Neural progenitor cell (in vitro differentiated cells): Measurements from ENCODE around the gene IPO13. TPM values are rescaled to one million over a fixed set of nuclear protein-coding genes. Genes with fewer than 3 reads are reported as not detected.
A peak's percentile ranks its signal among the peaks of the same experiment; 100 is the strongest.

ENCODE experiments used
- DNase-seq: peaks from one replicate; pipeline ENCODE4 v3.0.0-alpha.2; 2016; ENCODE audit warnings: low spot score
- H2AFZ ChIP-seq: fragments of 200-600 bp; sonication (generic); replicated peaks from 2 replicates; pipeline ENCODE4 v1.6.1; 2016; ENCODE audit warnings: antibody characterized with exemption
- H3F3A ChIP-seq: fragments of 200-600 bp; sonication (generic); 2 replicates; pipeline ENCODE4 v1.6.1; 2016; ENCODE audit warnings: antibody characterized with exemption, low read depth
- H3K27ac ChIP-seq: fragments of 200-600 bp; sonication (generic); 2 replicates; pipeline ENCODE4 v1.5.1; 2016; ENCODE audit warnings: mild to moderate bottlenecking
- H3K27me3 ChIP-seq: fragments of 200-600 bp; sonication (generic); 2 replicates; pipeline ENCODE4 v1.6.1; 2016; ENCODE audit warnings: mild to moderate bottlenecking, moderate library complexity
- H3K36me3 ChIP-seq: fragments of 200-600 bp; sonication (generic); 2 replicates; pipeline ENCODE4 v1.5.1; 2016
- H3K4me1 ChIP-seq: fragments of 200-600 bp; sonication (generic); 2 replicates; pipeline ENCODE4 v1.6.1; 2016; ENCODE audit warnings: mixed run types
- H3K4me2 ChIP-seq: fragments of 200-600 bp; sonication (generic); 2 replicates; pipeline ENCODE4 v1.6.1; 2016
- H3K4me3 ChIP-seq: fragments of 200-600 bp; sonication (generic); 2 replicates; pipeline ENCODE4 v1.5.1; 2016
- H3K79me2 ChIP-seq: fragments of 200-600 bp; sonication (generic); 2 replicates; pipeline ENCODE4 v1.6.1; 2016; ENCODE audit warnings: low read depth
- H3K9ac ChIP-seq: fragments of 200-600 bp; sonication (generic); 2 replicates; pipeline ENCODE4 v1.6.1; 2016
- H3K9me3 ChIP-seq: fragments of 200-600 bp; sonication (generic); 2 replicates; pipeline ENCODE4 v1.5.1; 2016; ENCODE audit warnings: low read depth
- H4K20me1 ChIP-seq: fragments of 200-600 bp; sonication (generic); 2 replicates; pipeline ENCODE4 v1.6.1; 2016; ENCODE audit warnings: low read depth
- H3K27ac Mint-ChIP-seq: 3 replicates; pipeline ENCODE4 v1.8.0; 2021; ENCODE audit warnings: mixed read lengths
- H3K27me3 Mint-ChIP-seq: 2 replicates; pipeline ENCODE4 v1.8.0; 2022; ENCODE audit warnings: low read depth, mild to moderate bottlenecking, inconsistent platforms, moderate library complexity, mixed read lengths; ENCODE audit not compliant: insufficient read depth
- H3K36me3 Mint-ChIP-seq: 3 replicates; pipeline ENCODE4 v1.8.0; 2021; ENCODE audit warnings: mixed read lengths
- H3K4me1 Mint-ChIP-seq: 3 replicates; pipeline ENCODE4 v1.8.0; 2021; ENCODE audit warnings: mixed read lengths
- H3K4me3 Mint-ChIP-seq: 3 replicates; pipeline ENCODE4 v1.8.0; 2021; ENCODE audit warnings: mild to moderate bottlenecking, moderate library complexity, mixed read lengths
- H3K9me3 Mint-ChIP-seq: 3 replicates; pipeline ENCODE4 v1.8.0; 2020; ENCODE audit warnings: mixed read lengths
- EZH2 ChIP-seq: fragments of 200-600 bp; sonication (generic); IDR thresholded peaks from 2 replicates; pipeline ENCODE4 v1.6.1; 2017; ENCODE audit warnings: antibody characterized with exemption, mild to moderate bottlenecking, moderate library complexity
- EZH2phosphoT487 ChIP-seq: fragments of 200-600 bp; sonication (generic); IDR thresholded peaks from 2 replicates; pipeline ENCODE4 v1.6.1; 2017; ENCODE audit warnings: antibody characterized with exemption
- total RNA-seq: library from RNA; depleted of rRNA; stranded (reverse); fragments of >200 nt; gene quantifications from 2 replicates; pipeline ENCODE4 v1.2.3, GENCODE V29; 2015; ENCODE audit warnings: low replicate concordance
- TF ChIP-seq, protein P1 (sequence below): fragments of 200-600 bp; sonication (generic); IDR thresholded peaks from 2 replicates; pipeline ENCODE4 v1.5.1; 2017; ENCODE audit warnings: antibody characterized with exemption, mild to moderate bottlenecking

The IPO13 gene
- total RNA-seq, 1 donor from 2014 or later = 7.2 TPM

DNA sequence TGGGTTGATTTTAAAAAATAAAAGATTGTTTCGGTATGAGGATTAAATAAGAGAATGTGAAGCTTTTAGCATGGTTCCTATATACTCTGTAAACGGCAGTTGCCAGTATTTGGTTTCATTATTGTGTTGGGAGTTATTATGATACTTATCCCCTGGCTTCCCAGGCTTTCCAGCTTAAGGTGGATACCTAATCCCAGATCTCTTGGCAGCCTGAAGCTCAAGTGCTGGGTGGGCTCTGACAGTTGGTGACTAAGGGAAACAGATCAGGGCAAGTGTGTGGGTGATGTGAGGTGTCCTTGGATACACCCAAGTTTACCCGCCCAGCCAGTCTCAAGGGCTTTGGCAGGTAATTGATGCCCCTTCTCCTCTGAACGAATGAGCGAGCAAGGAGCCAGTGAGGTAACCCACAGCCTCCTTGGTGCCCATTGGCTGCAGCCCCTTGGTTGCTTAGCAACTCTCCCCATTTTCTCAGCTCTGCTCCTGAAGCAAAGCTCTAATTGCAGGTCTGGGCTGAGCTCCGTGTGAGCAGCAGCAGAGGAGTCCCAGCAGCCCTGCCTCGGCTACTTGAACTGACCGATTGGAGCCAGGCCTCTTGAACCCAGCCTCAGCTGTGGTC lies 6.1 kb downstream of the IPO13 start:
- no peak overlapping the region for H3K27ac Mint-ChIP-seq
- Histone ChIP-seq H2AFZ (no peak overlapping the region), H3K9me3 (no peaks in the 10 kb centered on the region), H3K9ac (no peak overlapping the region), H3K4me2 (peak overlapping the region; percentile 67), H3K79me2 (peaks cover 8% of the 10 kb centered on the region), H4K20me1 (peaks cover 23% of the 10 kb centered on the region), H3F3A (peaks cover 17% of the 10 kb centered on the region), H3K27ac (no peak overlapping the region), H3K4me1 (peaks cover 13% of the 10 kb centered on the region), H3K36me3 (no peaks in the 10 kb centered on the region), H3K27me3 (no peaks in the 10 kb centered on the region), H3K4me3 (no peak overlapping the region)
- H3K4me1 Mint-ChIP-seq = peaks cover 19% of the 10 kb centered on the region
- peaks cover 11% of the 10 kb centered on the region for H3K36me3 Mint-ChIP-seq
- TF ChIP-seq, protein P1, sequence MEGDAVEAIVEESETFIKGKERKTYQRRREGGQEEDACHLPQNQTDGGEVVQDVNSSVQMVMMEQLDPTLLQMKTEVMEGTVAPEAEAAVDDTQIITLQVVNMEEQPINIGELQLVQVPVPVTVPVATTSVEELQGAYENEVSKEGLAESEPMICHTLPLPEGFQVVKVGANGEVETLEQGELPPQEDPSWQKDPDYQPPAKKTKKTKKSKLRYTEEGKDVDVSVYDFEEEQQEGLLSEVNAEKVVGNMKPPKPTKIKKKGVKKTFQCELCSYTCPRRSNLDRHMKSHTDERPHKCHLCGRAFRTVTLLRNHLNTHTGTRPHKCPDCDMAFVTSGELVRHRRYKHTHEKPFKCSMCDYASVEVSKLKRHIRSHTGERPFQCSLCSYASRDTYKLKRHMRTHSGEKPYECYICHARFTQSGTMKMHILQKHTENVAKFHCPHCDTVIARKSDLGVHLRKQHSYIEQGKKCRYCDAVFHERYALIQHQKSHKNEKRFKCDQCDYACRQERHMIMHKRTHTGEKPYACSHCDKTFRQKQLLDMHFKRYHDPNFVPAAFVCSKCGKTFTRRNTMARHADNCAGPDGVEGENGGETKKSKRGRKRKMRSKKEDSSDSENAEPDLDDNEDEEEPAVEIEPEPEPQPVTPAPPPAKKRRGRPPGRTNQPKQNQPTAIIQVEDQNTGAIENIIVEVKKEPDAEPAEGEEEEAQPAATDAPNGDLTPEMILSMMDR = no peak
- TF ChIP-seq EZH2 (no peak), EZH2phosphoT487 (no peak)
- peak; percentile 89 for DNase-seq
- H3K4me3 Mint-ChIP-seq = no peak overlapping the region
- H3K27me3 Mint-ChIP-seq = no peaks in the 10 kb centered on the region
- H3K9me3 Mint-ChIP-seq = no peaks in the 10 kb centered on the region

DNA sequence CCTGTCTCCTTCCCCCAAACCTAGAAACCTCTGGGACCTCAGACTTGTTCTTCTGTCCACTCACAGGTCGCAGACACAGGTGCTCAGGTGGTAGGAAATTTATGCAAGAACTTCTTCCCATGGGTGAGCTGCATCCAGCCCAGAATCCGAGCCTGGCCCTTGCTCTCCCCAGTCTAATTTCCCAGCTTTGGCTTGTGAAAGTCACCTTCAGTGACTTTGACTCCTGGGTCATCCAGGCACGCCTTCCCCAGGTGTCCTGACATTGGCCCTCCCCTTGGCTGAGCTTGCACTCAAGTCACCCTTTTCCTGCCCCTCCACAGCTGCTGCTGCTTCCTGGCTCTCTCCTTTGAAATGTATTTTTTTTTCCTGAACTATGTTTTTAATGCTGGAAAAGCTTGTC lies 6.6 kb downstream of the IPO13 start:
- peaks cover 11% of the 10 kb centered on the region for H3K36me3 Mint-ChIP-seq
- no peaks in the 10 kb centered on the region for H3K9me3 Mint-ChIP-seq
- H3K9me3 ChIP-seq = no peaks in the 10 kb centered on the region
- H3K36me3 ChIP-seq = no peaks in the 10 kb centered on the region
- H3K27me3 ChIP-seq = no peaks in the 10 kb centered on the region
- no peak for DNase-seq
- peaks cover 7% of the 10 kb centered on the region for H3K79me2 ChIP-seq
- no peak overlapping the region for H3K4me3 ChIP-seq
- no peaks in the 10 kb centered on the region for H3K27me3 Mint-ChIP-seq
- no peak overlapping the region for H2AFZ ChIP-seq
- H4K20me1 ChIP-seq = peaks cover 23% of the 10 kb centered on the region
- TF ChIP-seq EZH2 (no peak), EZH2phosphoT487 (no peak)
- TF ChIP-seq, protein P1 = no peak
- H3K9ac ChIP-seq = no peak overlapping the region
- no peak overlapping the region for H3K27ac Mint-ChIP-seq
- peaks cover 17% of the 10 kb centered on the region for H3F3A ChIP-seq
- H3K4me1 ChIP-seq = peaks cover 11% of the 10 kb centered on the region
- no peak overlapping the region for H3K4me3 Mint-ChIP-seq
- no peak overlapping the region for H3K27ac ChIP-seq
- peaks cover 15% of the 10 kb centered on the region for H3K4me1 Mint-ChIP-seq
- peak overlapping the region; percentile 67 for H3K4me2 ChIP-seq

DNA sequence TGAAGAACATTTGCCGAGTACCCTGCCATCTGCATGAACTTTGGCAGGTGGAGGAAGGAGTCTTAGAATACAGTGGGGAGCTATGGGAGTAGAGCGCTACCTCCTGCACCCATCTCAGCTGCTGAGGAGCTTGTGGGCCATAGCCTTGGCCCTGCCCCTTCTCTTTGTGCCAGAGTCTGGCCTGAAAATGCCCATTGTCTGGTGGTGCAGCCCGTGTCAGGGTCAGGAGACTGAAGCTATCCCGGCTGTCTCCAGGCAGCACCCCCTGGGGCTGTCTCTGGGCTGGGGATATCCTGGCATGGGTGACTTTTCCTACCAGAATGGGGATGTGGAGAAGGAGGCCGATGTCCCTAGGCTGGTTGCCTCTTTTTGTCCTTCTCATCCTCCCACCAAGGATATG lies 7.3 kb downstream of the IPO13 start:
- H3K27me3 ChIP-seq = no peaks in the 10 kb centered on the region
- H3K9me3 ChIP-seq = no peaks in the 10 kb centered on the region
- no peak overlapping the region for H3K9ac ChIP-seq
- peaks cover 13% of the 10 kb centered on the region for H3K36me3 Mint-ChIP-seq
- H3K4me3 Mint-ChIP-seq = no peak overlapping the region
- no peak overlapping the region for H2AFZ ChIP-seq
- peaks cover 11% of the 10 kb centered on the region for H3K4me1 ChIP-seq
- H3K4me3 ChIP-seq = no peak overlapping the region
- no peak overlapping the region for H3K4me2 ChIP-seq
- H4K20me1 ChIP-seq = peaks cover 23% of the 10 kb centered on the region
- TF ChIP-seq, protein P1 = no peak
- TF ChIP-seq EZH2 (no peak), EZH2phosphoT487 (no peak)
- no peak overlapping the region for H3K27ac ChIP-seq
- no peak overlapping the region for H3K27ac Mint-ChIP-seq
- H3K79me2 ChIP-seq = peaks cover 7% of the 10 kb centered on the region
- H3K9me3 Mint-ChIP-seq = no peaks in the 10 kb centered on the region
- DNase-seq = no peak
- H3K36me3 ChIP-seq = no peaks in the 10 kb centered on the region
- H3F3A ChIP-seq = peaks cover 17% of the 10 kb centered on the region
- H3K27me3 Mint-ChIP-seq = no peaks in the 10 kb centered on the region
- H3K4me1 Mint-ChIP-seq = peaks cover 12% of the 10 kb centered on the region
